ENCODE data around the gene HRH3. TPM values are rescaled to one million over a fixed set of nuclear protein-coding genes. Genes with fewer than 3 reads are reported as not detected.
A peak's percentile ranks its signal among the peaks of the same experiment; 100 is the strongest.

HRH3 gene
- total RNA-seq, 6 experiments from 2014 or later = not detected

DNA sequence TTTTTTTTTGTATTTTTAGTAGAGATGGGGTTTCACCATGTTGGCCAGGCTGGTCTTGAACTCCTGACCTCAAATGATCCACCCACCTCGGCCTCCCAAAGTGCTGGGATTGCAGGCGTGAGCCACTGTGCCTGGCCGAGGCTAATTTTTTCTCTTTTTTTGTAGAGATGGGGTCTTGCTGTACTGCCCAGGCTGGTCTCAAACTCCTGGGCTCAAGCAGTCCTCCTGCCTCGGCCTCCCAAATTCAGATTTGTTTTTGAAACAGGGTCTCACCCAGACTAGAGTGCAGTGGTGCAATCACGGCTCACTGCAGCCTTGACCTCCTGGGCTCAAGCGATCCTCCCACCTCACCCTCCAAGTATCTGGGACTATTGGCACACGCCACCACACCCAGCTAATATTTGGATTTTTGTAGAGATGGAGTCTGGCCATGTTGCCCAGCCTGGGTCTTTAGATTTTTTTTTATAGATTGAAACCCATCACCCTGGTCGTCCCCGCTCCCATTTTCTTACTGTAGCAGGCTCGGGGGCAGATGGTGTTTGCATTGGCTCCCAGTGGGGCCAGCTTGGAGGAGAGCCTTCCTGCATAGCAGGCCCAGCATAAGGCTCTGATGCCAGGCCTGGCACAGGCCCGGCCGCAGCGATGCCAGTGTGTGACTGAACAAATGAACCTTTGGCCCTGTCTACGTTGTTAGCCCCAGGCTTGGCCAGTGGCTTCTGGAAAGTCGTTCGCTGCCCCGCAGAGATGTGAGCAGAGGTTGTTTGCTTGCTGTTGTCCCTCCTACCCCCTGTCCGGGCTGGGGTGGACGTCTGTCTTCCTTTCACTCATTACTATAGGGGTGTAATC lies 41.5 kb downstream of the HRH3 start:
- Histone ChIP-seq H3K27me3 (no peaks in the 10 kb centered on the region), H3K36me3 (peaks cover 0 to 17% (median 2%) of the 10 kb centered on the region in 4 donors), H3K4me3 (peak overlapping the region in 2 of 3 donors; percentile 28 to 35), H3K27ac (peak overlapping the region; percentile 95 to 99 (median 97)), H3K9me3 (no peaks in the 10 kb centered on the region), H3K4me1 (peaks cover 0 to 37% (median 3%) of the 10 kb centered on the region in 4 donors)
- intact Hi-C loops (cut with DNase I) = no loop called here
- peak; percentile 88 for TF ChIP-seq POLR2A (IDR thresholded peaks at IDR 0.05)
- TF ChIP-seq, protein P1, sequence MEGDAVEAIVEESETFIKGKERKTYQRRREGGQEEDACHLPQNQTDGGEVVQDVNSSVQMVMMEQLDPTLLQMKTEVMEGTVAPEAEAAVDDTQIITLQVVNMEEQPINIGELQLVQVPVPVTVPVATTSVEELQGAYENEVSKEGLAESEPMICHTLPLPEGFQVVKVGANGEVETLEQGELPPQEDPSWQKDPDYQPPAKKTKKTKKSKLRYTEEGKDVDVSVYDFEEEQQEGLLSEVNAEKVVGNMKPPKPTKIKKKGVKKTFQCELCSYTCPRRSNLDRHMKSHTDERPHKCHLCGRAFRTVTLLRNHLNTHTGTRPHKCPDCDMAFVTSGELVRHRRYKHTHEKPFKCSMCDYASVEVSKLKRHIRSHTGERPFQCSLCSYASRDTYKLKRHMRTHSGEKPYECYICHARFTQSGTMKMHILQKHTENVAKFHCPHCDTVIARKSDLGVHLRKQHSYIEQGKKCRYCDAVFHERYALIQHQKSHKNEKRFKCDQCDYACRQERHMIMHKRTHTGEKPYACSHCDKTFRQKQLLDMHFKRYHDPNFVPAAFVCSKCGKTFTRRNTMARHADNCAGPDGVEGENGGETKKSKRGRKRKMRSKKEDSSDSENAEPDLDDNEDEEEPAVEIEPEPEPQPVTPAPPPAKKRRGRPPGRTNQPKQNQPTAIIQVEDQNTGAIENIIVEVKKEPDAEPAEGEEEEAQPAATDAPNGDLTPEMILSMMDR (IDR thresholded peaks at IDR 0.05) = no peak
- DNase-seq = peak; percentile 87 to 97 (median 96)
- 33% methylated on average over 12 of the region's 19 CpGs for WGBS (ENCODE audit: insufficient coverage, low coverage, low lambda C conversion rate, missing lambda C conversion rate)
- ATAC-seq = peak; percentile 70 to 84 (median 78)

DNA sequence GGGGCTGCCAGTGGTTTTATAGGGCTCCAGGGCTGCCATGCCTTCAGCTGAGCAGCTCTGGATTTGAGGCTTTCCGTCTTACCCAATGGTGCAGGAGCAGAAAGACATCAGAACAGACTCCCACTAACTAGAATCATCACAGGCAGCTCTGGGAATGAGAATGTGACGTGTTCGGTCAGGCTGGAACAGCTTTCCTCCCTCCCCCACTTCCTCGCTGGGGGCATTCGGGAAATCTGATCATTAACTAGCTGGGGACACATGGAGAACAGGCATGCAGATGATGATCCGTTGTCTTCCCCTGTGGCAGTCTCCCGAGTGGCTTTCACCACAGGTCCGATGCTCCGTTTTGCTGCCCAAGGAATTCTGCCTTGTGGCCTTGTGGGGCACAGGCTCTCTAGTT lies 42.8 kb downstream of the HRH3 start:
- DNase-seq (peak; percentile 69 to 81 (median 75)), ATAC-seq (peak; percentile 41 to 60 (median 52))
- Histone ChIP-seq H3K4me1 (peaks cover 0 to 36% (median 2%) of the 10 kb centered on the region in 4 donors), H3K4me3 (no peak overlapping the region), H3K27ac (peak overlapping the region; percentile 95 to 99 (median 97)), H3K36me3 (peaks cover 0 to 23% (median 2%) of the 10 kb centered on the region in 4 donors), H3K9me3 (no peaks in the 10 kb centered on the region), H3K27me3 (no peaks in the 10 kb centered on the region)
- intact Hi-C loops (cut with DNase I) = no loop called here
- TF ChIP-seq, protein P1 (IDR thresholded peaks at IDR 0.05) = no peak
- TF ChIP-seq POLR2A (IDR thresholded peaks at IDR 0.05) = peak; percentile 87
- WGBS (ENCODE audit: insufficient coverage, low coverage, low lambda C conversion rate, missing lambda C conversion rate) = 21% methylated on average over 2 of the region's 9 CpGs

DNA sequence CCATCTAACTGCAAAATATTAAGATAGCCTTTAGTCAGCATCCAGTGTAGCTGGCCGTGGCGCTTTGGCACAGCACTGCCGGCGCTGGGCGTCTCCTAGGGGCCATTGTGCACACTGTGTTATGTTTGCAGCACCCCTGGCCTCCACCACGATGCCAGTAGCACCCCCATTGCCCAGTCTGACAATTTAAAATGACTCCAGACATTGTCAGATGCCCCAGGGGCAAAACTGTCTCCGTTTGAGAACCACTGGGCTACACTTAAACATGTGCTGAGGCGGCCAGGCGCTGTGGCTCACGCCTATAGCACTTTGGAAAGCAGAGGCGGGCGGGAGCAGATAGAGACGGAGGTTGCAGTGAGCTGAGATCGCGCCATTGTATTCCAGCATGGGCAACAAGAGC lies 43.2 kb downstream of the HRH3 start:
- intact Hi-C loops (cut with DNase I) = no loop called here
- ATAC-seq = no peak

DNA sequence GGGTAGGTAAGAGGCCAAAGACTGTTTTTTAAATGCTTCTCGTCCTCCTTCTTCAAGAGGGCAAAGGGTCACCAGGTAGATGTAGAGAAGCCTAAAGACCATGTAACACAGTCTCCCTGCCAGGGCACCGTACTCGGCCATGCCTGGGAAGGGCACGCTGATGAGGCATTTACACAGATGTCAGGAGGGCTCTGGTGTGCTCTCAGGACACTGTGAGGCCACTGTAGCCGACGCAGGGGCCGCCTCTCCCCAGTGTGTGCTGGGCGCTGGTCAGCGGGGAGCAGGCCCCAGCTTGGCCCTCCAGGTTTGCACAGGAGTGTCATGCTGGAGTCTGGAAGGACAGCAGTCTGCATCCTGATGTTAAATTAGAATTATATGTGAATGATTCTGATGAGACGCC lies 44.4 kb downstream of the HRH3 start:
- peaks cover 0 to 25% (median 2%) of the 10 kb centered on the region in 4 donors for H3K36me3 ChIP-seq

More for the DNA sequence above, 43.2 kb downstream of the HRH3 start:
- Histone ChIP-seq H3K4me3 (no peak overlapping the region), H3K27me3 (no peaks in the 10 kb centered on the region), H3K9me3 (no peaks in the 10 kb centered on the region), H3K4me1 (peaks cover 0 to 34% (median 2%) of the 10 kb centered on the region in 4 donors), H3K27ac (peak overlapping the region; percentile 95 to 99 (median 97)), H3K36me3 (peaks cover 0 to 25% (median 2%) of the 10 kb centered on the region in 4 donors)
- no peak for TF ChIP-seq POLR2A (IDR thresholded peaks at IDR 0.05)
- TF ChIP-seq, protein P1 (IDR thresholded peaks at IDR 0.05) = no peak
- WGBS (ENCODE audit: insufficient coverage, low coverage, low lambda C conversion rate, missing lambda C conversion rate) = 49% methylated on average over 8 of the region's 15 CpGs
- peak in 2 of 3 donors; percentile 30 to 58 for DNase-seq

More for the DNA sequence above, 44.4 kb downstream of the HRH3 start:
- TF ChIP-seq POLR2A (IDR thresholded peaks at IDR 0.05) = no peak
- TF ChIP-seq, protein P1 (IDR thresholded peaks at IDR 0.05) = no peak
- H3K4me3 ChIP-seq = no peak overlapping the region
- WGBS (ENCODE audit: insufficient coverage, low coverage, low lambda C conversion rate, missing lambda C conversion rate) = 100% methylated on average over 1 of the region's 10 CpGs
- H3K9me3 ChIP-seq = no peaks in the 10 kb centered on the region
- H3K4me1 ChIP-seq = peaks cover 0 to 28% (median 2%) of the 10 kb centered on the region in 4 donors
- peak overlapping the region in 1 of 3 donors; percentile 99 for H3K27ac ChIP-seq
- H3K27me3 ChIP-seq = no peaks in the 10 kb centered on the region
- intact Hi-C loops (cut with DNase I) = no loop called here
- DNase-seq = peak in 2 of 3 donors; percentile 14 to 39
- ATAC-seq = no peak
